C4-2B (cell line): ENCODE results near the gene CHSY3.

Experiments used
- ZFX ChIP-seq: fragments of 450-650 bp; IDR thresholded peaks from 2 replicates; pipeline ENCODE4 v1.6.1; 2017
- TF ChIP-seq, protein P1 (sequence below): fragments of 450-650 bp; conservative IDR thresholded peaks from 2 replicates; pipeline ENCODE4 v1.5.1; 2017; ENCODE audit warnings: mild to moderate bottlenecking

GRCh38 chr5:130116462-130116861 lies 212.2 kb downstream of the CHSY3 start:
- TF ChIP-seq, protein P1, sequence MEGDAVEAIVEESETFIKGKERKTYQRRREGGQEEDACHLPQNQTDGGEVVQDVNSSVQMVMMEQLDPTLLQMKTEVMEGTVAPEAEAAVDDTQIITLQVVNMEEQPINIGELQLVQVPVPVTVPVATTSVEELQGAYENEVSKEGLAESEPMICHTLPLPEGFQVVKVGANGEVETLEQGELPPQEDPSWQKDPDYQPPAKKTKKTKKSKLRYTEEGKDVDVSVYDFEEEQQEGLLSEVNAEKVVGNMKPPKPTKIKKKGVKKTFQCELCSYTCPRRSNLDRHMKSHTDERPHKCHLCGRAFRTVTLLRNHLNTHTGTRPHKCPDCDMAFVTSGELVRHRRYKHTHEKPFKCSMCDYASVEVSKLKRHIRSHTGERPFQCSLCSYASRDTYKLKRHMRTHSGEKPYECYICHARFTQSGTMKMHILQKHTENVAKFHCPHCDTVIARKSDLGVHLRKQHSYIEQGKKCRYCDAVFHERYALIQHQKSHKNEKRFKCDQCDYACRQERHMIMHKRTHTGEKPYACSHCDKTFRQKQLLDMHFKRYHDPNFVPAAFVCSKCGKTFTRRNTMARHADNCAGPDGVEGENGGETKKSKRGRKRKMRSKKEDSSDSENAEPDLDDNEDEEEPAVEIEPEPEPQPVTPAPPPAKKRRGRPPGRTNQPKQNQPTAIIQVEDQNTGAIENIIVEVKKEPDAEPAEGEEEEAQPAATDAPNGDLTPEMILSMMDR, result no peak
- TF ChIP-seq ZFX, result no peak
